ENCODE measurements around the gene LARP6.

The LARP6 gene

GRCh38 chr15:70832176-70832575, 21.8 kb downstream of the LARP6 start:
- peaks cover 59% of the 10 kb centered on the region for H3K36me3 ChIP-seq

GRCh38 chr15:70831094-70831911, 22.7 kb downstream of the LARP6 start:
- Histone ChIP-seq H3K4me1 (peaks cover 6% of the 10 kb centered on the region; the same call in 1 of the 2 replicates), H3K4me2 (no peak overlapping the region), H3K36me3 (peaks cover 57% of the 10 kb centered on the region), H3K9ac (no peak overlapping the region), H3K27ac (no peak overlapping the region), H4K20me1 (no peaks in the 10 kb centered on the region), H3K9me3 (no peaks in the 10 kb centered on the region), H3K4me3 (no peak overlapping the region), H3K27me3 (no peaks in the 10 kb centered on the region)
- TF ChIP-seq Cebpa-rat (IDR thresholded peaks at IDR 0.05) = no peak

More at GRCh38 chr15:70832176-70832575, 21.8 kb downstream of the LARP6 start:
- H3K27me3 ChIP-seq = no peaks in the 10 kb centered on the region
- TF ChIP-seq Cebpa-rat (IDR thresholded peaks at IDR 0.05) = no peak
- no peak overlapping the region for H3K9ac ChIP-seq
- H3K9me3 ChIP-seq = no peaks in the 10 kb centered on the region
- no peaks in the 10 kb centered on the region for H3K4me1 ChIP-seq
- no peak overlapping the region for H3K4me2 ChIP-seq
- no peak overlapping the region for H3K27ac ChIP-seq
- H3K4me3 ChIP-seq = no peak overlapping the region
- H4K20me1 ChIP-seq = no peaks in the 10 kb centered on the region

GRCh38 chr15:70830615-70831014, 23.3 kb downstream of the LARP6 start:
- H3K36me3 ChIP-seq = peaks cover 51% of the 10 kb centered on the region
- H4K20me1 ChIP-seq = no peaks in the 10 kb centered on the region
- TF ChIP-seq Cebpa-rat (IDR thresholded peaks at IDR 0.05) = no peak
- no peak overlapping the region for H3K9ac ChIP-seq
- no peak overlapping the region for H3K4me2 ChIP-seq
- no peak overlapping the region for H3K27ac ChIP-seq
- no peak overlapping the region for H3K4me3 ChIP-seq
- H3K4me1 ChIP-seq = peaks cover 6% of the 10 kb centered on the region; the same call in 1 of the 2 replicates
- no peaks in the 10 kb centered on the region for H3K9me3 ChIP-seq
- no peaks in the 10 kb centered on the region for H3K27me3 ChIP-seq

- Histone ChIP-seq H3K27ac (no peak overlapping the region), H3K4me3 (no peak overlapping the region), H3K9ac (no peak overlapping the region), H3K4me2 (no peak overlapping the region), H3K36me3 (peaks cover 40% of the 10 kb centered on the region), H4K20me1 (no peaks in the 10 kb centered on the region), H3K27me3 (no peaks in the 10 kb centered on the region), H3K9me3 (no peaks in the 10 kb centered on the region), H3K4me1 (peaks cover 6% of the 10 kb centered on the region; the same call in 1 of the 2 replicates)
- TF ChIP-seq Cebpa-rat (IDR thresholded peaks at IDR 0.05) = no peak
These were observed 24.4 kb downstream of the LARP6 start for GRCh38 chr15:70829371-70830166.

GRCh38 chr15:70827721-70828120, 26.2 kb downstream of the LARP6 start:
- no peak overlapping the region for H3K4me2 ChIP-seq
- TF ChIP-seq Cebpa-rat (IDR thresholded peaks at IDR 0.05) = no peak
- H4K20me1 ChIP-seq = no peaks in the 10 kb centered on the region
- no peak overlapping the region for H3K4me3 ChIP-seq
- peaks cover 6% of the 10 kb centered on the region; the same call in 1 of the 2 replicates for H3K4me1 ChIP-seq
- H3K9ac ChIP-seq = no peak overlapping the region
- no peaks in the 10 kb centered on the region for H3K27me3 ChIP-seq
- H3K9me3 ChIP-seq = no peaks in the 10 kb centered on the region
- H3K36me3 ChIP-seq = peaks cover 22% of the 10 kb centered on the region
- H3K27ac ChIP-seq = no peak overlapping the region

- H4K20me1 ChIP-seq = no peaks in the 10 kb centered on the region
- H3K36me3 ChIP-seq = peaks cover 12% of the 10 kb centered on the region
- no peak for TF ChIP-seq Cebpa-rat (IDR thresholded peaks at IDR 0.05)
- H3K9ac ChIP-seq = no peak overlapping the region
- H3K27ac ChIP-seq = no peak overlapping the region
- no peak overlapping the region for H3K4me3 ChIP-seq
- peak overlapping the region; percentile 20; the same call in 1 of the 2 replicates for H3K4me2 ChIP-seq
- no peaks in the 10 kb centered on the region for H3K27me3 ChIP-seq
- peaks cover 6% of the 10 kb centered on the region; the same call in 1 of the 2 replicates for H3K4me1 ChIP-seq
- H3K9me3 ChIP-seq = no peaks in the 10 kb centered on the region
These were observed 27.3 kb downstream of the LARP6 start for GRCh38 chr15:70826634-70827033.

- H3K9ac ChIP-seq = no peak overlapping the region
- H3K4me3 ChIP-seq = no peak overlapping the region
- no peak overlapping the region for H3K4me2 ChIP-seq
- no peaks in the 10 kb centered on the region for H3K9me3 ChIP-seq
- TF ChIP-seq Cebpa-rat (IDR thresholded peaks at IDR 0.05) = no peak
- H3K27ac ChIP-seq = no peak overlapping the region
- peaks cover 4% of the 10 kb centered on the region; the same call in 1 of the 2 replicates for H3K36me3 ChIP-seq
- H3K4me1 ChIP-seq = peaks cover 6% of the 10 kb centered on the region; the same call in 1 of the 2 replicates
- H4K20me1 ChIP-seq = no peaks in the 10 kb centered on the region
- no peaks in the 10 kb centered on the region for H3K27me3 ChIP-seq
These were observed 28.1 kb downstream of the LARP6 start for GRCh38 chr15:70825841-70826240.

GRCh38 chr15:70823196-70823595, 30.8 kb downstream of the LARP6 start:
- H3K9me3 ChIP-seq = no peaks in the 10 kb centered on the region
- no peak overlapping the region for H3K9ac ChIP-seq
- no peaks in the 10 kb centered on the region for H3K36me3 ChIP-seq
- no peaks in the 10 kb centered on the region for H4K20me1 ChIP-seq
- H3K4me1 ChIP-seq = peaks cover 6% of the 10 kb centered on the region; the same call in 1 of the 2 replicates
- no peak for TF ChIP-seq Cebpa-rat (IDR thresholded peaks at IDR 0.05)
- no peaks in the 10 kb centered on the region for H3K27me3 ChIP-seq
- no peak overlapping the region for H3K4me2 ChIP-seq
- H3K4me3 ChIP-seq = no peak overlapping the region
- H3K27ac ChIP-seq = no peak overlapping the region

- no peak for TF ChIP-seq Cebpa-rat (IDR thresholded peaks at IDR 0.05)
- H3K9ac ChIP-seq = no peak overlapping the region
- no peaks in the 10 kb centered on the region for H3K36me3 ChIP-seq
These were observed 33.7 kb downstream of the LARP6 start for GRCh38 chr15:70820214-70820613.

GRCh38 chr15:70818580-70818979, 35.4 kb downstream of the LARP6 start:
- TF ChIP-seq Cebpa-rat (IDR thresholded peaks at IDR 0.05) = no peak
- H3K27ac ChIP-seq = no peak overlapping the region
- no peak overlapping the region for H3K9ac ChIP-seq
- no peaks in the 10 kb centered on the region for H3K36me3 ChIP-seq
- H3K4me2 ChIP-seq = no peak overlapping the region
- H3K9me3 ChIP-seq = no peaks in the 10 kb centered on the region
- H3K4me3 ChIP-seq = no peak overlapping the region
- no peaks in the 10 kb centered on the region for H4K20me1 ChIP-seq
- H3K27me3 ChIP-seq = no peaks in the 10 kb centered on the region
- peaks cover 11% of the 10 kb centered on the region for H3K4me1 ChIP-seq

More at GRCh38 chr15:70820214-70820613, 33.7 kb downstream of the LARP6 start:
- no peak overlapping the region for H3K4me3 ChIP-seq
- H3K9me3 ChIP-seq = no peaks in the 10 kb centered on the region
- no peaks in the 10 kb centered on the region for H4K20me1 ChIP-seq
- no peaks in the 10 kb centered on the region for H3K27me3 ChIP-seq
- H3K4me1 ChIP-seq = peaks cover 11% of the 10 kb centered on the region
- no peak overlapping the region for H3K4me2 ChIP-seq
- no peak overlapping the region for H3K27ac ChIP-seq
